HCT116 (cell line): Measurements from ENCODE around the gene HAPLN3.

Experiments used
- CTCF ChIP-seq, 3 experiments: fragments of 200-600 bp in 1 of 3; sonication (generic) in 1 of 3; IDR thresholded peaks in 2 of 3; conservative IDR thresholded peaks in 1 of 3; 2 replicates each; pipeline ENCODE4 v1.5.1; 2012 to 2017; ENCODE audit warnings: low read depth in 2 of 3, low read length in 2 of 3, antibody characterized with exemption in 1 of 3, borderline replicate concordance in 1 of 3, control low read depth in 1 of 3, mild to moderate bottlenecking in 1 of 3, mixed read lengths in 1 of 3, mixed run types in 1 of 3, moderate library complexity in 1 of 3; ENCODE audit not compliant: insufficient read depth in 1 of 3
- MAX ChIP-seq: IDR thresholded peaks from 2 replicates; pipeline ENCODE4 v1.6.1; 2012
- POLR2A ChIP-seq: IDR thresholded peaks from 2 replicates; pipeline ENCODE4 v1.7.0; 2011; ENCODE audit warnings: borderline replicate concordance; ENCODE audit not compliant: insufficient read depth, insufficient read length; ENCODE audit errors: extremely low read depth

DNA sequence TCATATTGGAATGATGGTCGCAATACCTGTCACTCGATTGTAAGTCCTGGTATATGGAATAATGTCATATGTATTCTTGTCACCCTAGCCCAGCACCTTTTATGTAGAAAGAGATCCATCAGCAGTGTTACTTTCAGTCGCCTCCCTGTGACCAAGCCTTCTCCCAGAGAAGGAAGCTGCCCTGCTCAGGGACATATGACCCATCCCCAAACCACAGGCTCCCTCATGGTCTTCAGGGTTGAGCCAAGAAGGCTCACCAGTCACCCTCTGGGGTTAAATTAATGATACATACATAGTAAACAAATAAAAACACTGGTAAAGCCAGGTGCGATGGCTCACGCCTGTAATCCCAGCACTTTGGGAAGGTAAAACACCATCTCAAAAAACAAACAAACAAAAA is 22.4 kb upstream of the HAPLN3 start:
- no peak for TF ChIP-seq POLR2A
- no peak for TF ChIP-seq CTCF (IDR thresholded peaks at IDR 0.05 in 2 of 3, conservative IDR thresholded peaks at IDR 0.05 in 1 of 3; ENCODE audit: borderline replicate concordance in 1 of 3, insufficient read depth in 1 of 3, low read depth in 2 of 3, low read length in 2 of 3)
- TF ChIP-seq MAX: no peak
